ENCODE data around the gene TEX22.
A peak's percentile ranks its signal among the peaks of the same experiment; 100 is the strongest.

TEX22 gene

GRCh38 chr14:105413544-105413886, 15.2 kb downstream of the TEX22 start:
- TF ChIP-seq CEBPB (IDR thresholded peaks at IDR 0.05) (no peak), YY1 (IDR thresholded peaks at IDR 0.05; ENCODE audit: low read depth) (no peak), ZBTB7A (IDR thresholded peaks at IDR 0.05; ENCODE audit: low read depth) (no peak), REST (IDR thresholded peaks at IDR 0.05; ENCODE audit: low read depth) (no peak)

- no peak for TF ChIP-seq REST (IDR thresholded peaks at IDR 0.05; ENCODE audit: low read depth)
- peak; percentile 49; the same call in 1 of the 2 replicates for TF ChIP-seq EGR1 (IDR thresholded peaks at IDR 0.05)
- peak; percentile 75 for TF ChIP-seq ZBTB7A (IDR thresholded peaks at IDR 0.05; ENCODE audit: low read depth)
- TF ChIP-seq RAD21 (IDR thresholded peaks at IDR 0.05; ENCODE audit: low read depth), result peak; percentile 4; the same call in 1 of the 2 replicates
- peak; percentile 70 for TF ChIP-seq YY1 (IDR thresholded peaks at IDR 0.05; ENCODE audit: low read depth)
- no peak for TF ChIP-seq CREB1 (IDR thresholded peaks at IDR 0.05; ENCODE audit: low read depth)
- TF ChIP-seq TAF1 (IDR thresholded peaks at IDR 0.05; ENCODE audit: low read depth), result no peak
- peak; percentile 20; the same call in 1 of the 2 replicates for TF ChIP-seq MAX (IDR thresholded peaks at IDR 0.05)
Measured at GRCh38 chr14:105414456-105415371, 16.4 kb downstream of the TEX22 start.

- TF ChIP-seq TAF1 (IDR thresholded peaks at IDR 0.05; ENCODE audit: low read depth) (no peak), CREB1 (IDR thresholded peaks at IDR 0.05; ENCODE audit: low read depth) (no peak), TCF12 (IDR thresholded peaks at IDR 0.05; ENCODE audit: low read depth) (no peak), RAD21 (IDR thresholded peaks at IDR 0.05; ENCODE audit: low read depth) (no peak), TEAD4 (IDR thresholded peaks at IDR 0.05) (no peak), EP300 (IDR thresholded peaks at IDR 0.05; ENCODE audit: borderline replicate concordance) (no peak)
Measured at GRCh38 chr14:105415481-105416428, 17.4 kb downstream of the TEX22 start.

- no peak for TF ChIP-seq CEBPB (IDR thresholded peaks at IDR 0.05)
- no peak for TF ChIP-seq NFIC (IDR thresholded peaks at IDR 0.05)
- TF ChIP-seq ZBTB7A (IDR thresholded peaks at IDR 0.05; ENCODE audit: low read depth), result no peak
- no peak for TF ChIP-seq FOXM1 (IDR thresholded peaks at IDR 0.05; ENCODE audit: borderline replicate concordance, low read depth)
- TF ChIP-seq TEAD4 (IDR thresholded peaks at IDR 0.05), result no peak
- TF ChIP-seq CREB1 (IDR thresholded peaks at IDR 0.05; ENCODE audit: low read depth), result no peak
- TF ChIP-seq TAF1 (IDR thresholded peaks at IDR 0.05; ENCODE audit: low read depth), result no peak
- no peak for TF ChIP-seq YY1 (IDR thresholded peaks at IDR 0.05; ENCODE audit: low read depth)
- TF ChIP-seq MAX (IDR thresholded peaks at IDR 0.05), result no peak
- TF ChIP-seq RAD21 (IDR thresholded peaks at IDR 0.05; ENCODE audit: low read depth), result no peak
- TF ChIP-seq TCF12 (IDR thresholded peaks at IDR 0.05; ENCODE audit: low read depth), result no peak
- no peak for TF ChIP-seq REST (IDR thresholded peaks at IDR 0.05; ENCODE audit: low read depth)
- TF ChIP-seq USF1 (IDR thresholded peaks at IDR 0.05), result no peak
- no peak for TF ChIP-seq EP300 (IDR thresholded peaks at IDR 0.05; ENCODE audit: borderline replicate concordance)
- no peak for TF ChIP-seq EGR1 (IDR thresholded peaks at IDR 0.05)
Measured at GRCh38 chr14:105416671-105417070, 18.3 kb downstream of the TEX22 start.
